ENCODE results near the gene MT2A.

DNA sequence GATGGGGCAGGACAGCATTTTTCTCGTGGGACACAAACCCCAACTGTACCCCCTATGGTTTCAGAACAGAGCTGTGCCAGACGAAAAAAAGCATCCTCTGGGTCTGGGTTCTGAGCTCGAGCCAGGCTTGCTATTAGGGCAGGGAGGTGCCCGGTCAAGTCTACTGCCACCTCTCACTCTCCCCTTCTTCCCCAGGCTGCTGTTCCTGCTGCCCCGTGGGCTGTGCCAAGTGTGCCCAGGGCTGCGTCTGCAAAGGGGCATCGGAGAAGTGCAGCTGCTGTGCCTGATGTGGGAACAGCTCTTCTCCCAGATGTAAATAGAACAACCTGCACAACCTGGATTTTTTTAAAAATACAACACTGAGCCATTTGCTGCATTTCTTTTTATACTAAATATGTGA is 18.3 kb downstream of the MT2A start:
- TF ChIP-seq EZH2 (IDR thresholded peaks at IDR 0.05; ENCODE audit: insufficient read depth, poor library complexity, severe bottlenecking) = no peak
- TF ChIP-seq EZH2phosphoT487 (IDR thresholded peaks at IDR 0.05; ENCODE audit: insufficient read depth, low read depth) = no peak

Measured in GM23248 (cell line).